GM19328 (cell line): ENCODE results near the gene NHS.

Source experiments
- ATAC-seq: cut with Tn5 transposase; IDR thresholded peaks from one replicate; pipeline ENCODE4 v1.9.1; 2021; ENCODE audit warnings: mild to moderate bottlenecking, moderate library complexity; ENCODE audit not compliant: unreplicated experiment

Gene NHS

DNA sequence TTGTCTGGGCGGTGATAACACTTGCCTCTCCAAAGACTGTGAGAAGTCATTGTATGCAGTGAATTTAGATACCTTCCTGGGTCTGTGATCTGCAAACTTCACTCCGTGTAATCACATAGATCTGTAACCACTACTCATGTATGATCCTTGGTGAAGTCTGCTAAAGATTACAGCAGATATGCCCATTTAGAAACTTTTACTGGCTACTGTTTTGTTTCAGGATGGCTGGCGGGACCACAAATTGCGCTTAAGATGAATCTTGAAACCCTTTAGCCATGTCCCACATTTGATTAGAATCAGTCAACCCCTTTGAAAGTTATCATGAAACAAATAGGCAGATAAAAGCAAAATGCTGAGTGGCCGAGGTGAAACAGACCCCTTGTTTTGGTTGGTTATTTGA lies 235.8 kb downstream of the NHS start:
- no peak for ATAC-seq

DNA sequence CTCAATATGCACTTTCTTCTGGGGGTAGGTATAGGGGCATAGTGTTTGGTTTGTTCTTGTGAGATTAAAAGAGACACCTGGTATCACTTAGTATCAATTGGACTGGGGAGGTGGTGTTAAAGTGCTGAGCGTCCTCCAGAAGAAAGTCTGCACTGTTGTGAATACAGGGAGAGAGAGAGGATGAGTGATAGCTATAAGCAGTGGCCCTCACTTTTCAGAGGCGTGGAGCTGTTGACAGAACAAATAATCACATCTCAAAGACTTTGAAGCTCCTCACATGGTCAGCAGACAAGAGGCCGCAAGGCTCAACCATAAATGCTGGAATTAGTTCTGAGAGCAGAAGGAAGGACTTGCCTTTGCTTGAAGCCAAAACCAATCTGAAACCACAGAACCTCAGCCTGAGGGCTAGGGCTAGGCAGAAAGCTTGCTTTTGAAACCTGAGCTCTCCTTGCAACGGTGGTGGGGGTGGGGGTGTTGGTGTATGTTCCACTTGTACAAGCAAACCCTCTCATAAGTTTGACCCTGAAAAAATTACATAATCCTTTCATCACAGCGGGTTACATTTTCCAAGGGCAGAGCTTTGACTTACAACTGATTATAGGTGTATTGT lies 239.1 kb downstream of the NHS start:
- ATAC-seq: no peak

DNA sequence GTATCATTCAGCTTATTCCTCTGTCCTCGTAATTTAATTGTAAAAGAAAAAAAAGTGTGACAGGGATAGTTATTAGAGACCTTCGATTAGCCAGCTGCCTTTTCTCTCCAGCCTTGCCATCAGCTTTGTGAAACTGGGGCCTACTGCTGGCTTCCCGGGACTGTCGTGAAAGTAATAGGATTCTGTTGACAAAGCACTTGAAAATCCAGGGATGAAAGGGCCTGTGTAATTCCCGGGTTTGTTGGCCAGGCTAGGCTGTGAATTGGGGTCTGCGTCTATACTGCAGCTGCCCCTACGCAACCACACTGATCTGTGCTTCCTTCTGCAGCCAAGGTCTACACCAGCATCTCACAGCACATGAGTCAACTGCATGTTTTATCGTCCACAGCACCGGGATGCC lies 241.9 kb downstream of the NHS start:
- ATAC-seq: no peak

DNA sequence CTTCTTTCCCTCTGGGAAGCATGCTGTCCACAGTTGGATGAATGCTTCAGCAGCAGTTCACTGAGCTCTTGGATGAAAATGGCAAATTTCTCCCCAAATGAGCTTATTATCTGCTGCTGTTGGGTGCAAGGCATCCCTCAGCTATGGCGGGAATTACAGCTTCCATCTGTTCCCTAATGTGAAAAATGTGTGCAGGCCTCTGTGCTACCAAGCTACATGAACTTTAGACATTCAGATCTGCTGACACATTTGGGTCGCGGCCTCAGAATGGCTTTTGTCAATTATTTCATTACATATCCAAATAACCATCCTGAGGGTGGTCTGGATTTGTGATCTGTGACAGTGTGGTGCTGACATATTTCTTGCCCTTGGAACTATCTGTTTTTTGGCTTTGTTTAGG lies 242.8 kb downstream of the NHS start:
- ATAC-seq: no peak

DNA sequence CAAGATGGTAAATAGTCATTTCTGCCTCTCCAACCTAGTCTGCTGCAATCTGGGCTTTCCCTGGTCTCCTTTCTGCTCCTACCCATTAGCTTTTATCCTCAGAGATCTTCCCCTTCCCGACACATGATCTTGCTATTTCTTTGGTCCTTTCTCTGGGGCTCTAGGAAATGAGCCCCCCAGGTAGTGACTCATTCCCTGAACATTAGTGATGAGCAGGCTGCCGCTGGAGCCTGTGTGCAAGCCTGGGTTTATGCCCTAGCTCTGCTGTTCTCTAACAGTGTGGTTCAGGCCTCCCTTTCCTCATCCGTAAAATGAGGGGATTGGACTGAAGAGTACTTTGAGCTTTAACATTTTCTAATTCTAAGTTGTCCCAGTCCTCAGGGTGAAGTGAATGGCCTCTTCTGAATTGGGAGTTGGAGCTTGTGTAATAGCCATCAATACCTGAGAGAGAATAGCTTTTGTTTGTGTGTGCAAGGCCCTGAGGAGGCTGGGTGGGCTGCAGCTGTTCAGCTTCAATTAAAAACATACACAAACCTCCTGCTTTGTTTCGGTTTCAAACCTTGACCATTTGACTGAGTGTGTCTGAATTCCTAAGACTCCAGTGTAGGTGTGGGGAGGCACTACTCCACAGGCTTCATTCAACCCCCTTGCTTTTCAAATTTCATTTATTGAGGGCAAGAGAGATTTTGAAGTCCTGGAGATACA lies 246.7 kb downstream of the NHS start:
- no peak for ATAC-seq

DNA sequence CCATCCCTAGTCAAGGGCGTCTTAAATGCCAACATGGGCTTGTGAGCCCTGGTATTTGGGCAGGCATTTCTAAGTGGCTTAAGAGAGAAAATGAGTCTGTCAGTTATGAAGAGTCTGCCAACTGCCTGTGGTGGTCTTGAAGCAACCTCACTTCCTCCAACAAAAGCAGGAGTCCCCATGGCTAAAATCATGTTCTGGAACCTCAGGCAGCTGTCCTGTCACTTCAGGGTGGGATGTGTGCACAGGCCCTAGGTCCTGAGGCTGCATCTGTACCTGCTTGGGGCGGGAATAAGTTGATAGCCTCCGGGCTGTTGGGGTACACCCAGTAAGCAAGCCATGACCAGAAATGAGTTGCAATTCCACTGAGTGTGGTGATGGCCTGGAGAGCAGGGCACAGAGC lies 247.3 kb downstream of the NHS start:
- no peak for ATAC-seq

DNA sequence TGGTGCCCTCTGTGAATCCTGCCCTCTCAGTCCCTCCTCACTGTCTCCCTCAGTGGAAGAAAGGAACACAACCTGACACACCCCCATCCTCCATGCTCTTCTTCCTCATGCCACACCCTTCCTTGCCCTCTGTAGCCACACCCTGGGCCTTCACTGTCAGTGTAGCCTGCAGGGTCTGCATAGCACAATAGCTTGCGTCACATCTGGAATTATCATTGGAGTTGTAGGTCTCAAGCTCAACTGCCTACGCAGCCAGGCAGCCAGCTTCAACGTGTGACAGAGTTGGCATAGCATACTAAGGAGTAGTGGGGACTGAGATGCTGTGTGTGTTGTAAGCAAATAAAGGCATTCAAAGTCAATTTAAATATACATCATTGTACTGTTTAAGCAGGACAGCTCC lies 248.8 kb downstream of the NHS start:
- no peak for ATAC-seq

DNA sequence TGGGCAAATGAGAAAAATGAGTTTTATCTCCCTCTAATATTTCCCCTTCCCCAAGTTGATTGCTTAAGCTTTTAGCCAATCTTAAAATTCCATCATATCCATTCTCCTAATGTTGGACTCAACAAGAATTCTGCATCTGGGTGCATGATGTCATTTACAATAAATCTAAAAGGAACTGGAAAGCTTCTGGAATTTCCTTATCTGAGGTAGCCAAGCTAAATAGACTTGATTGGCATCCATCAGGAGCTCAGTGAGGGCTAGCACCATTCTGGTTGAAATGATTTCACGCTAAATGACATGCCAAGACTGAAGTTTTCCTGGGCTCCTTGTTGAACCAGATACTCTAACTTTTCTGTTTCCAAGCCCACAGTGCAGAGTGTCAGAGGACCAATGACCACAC lies 252.0 kb downstream of the NHS start:
- ATAC-seq: no peak

DNA sequence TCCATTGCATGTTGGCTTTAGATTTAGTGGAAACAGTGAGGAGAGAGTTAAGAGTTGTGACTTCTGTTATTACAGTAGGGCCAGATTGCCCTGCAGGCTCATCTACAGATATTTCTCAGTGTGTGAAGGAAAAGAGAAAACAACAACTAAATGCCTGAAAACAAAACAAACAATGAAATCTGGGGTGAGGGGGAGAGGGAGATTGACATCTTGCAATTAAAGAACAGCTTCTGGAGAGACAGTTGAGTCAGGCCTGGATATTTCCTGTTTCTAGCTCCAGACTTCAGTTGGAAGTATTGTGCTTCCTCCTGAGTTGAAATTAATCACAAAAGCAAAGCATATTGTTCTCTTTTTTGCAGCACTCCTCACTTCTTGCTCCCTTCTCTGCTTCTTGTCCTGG lies 254.0 kb downstream of the NHS start:
- no peak for ATAC-seq

DNA sequence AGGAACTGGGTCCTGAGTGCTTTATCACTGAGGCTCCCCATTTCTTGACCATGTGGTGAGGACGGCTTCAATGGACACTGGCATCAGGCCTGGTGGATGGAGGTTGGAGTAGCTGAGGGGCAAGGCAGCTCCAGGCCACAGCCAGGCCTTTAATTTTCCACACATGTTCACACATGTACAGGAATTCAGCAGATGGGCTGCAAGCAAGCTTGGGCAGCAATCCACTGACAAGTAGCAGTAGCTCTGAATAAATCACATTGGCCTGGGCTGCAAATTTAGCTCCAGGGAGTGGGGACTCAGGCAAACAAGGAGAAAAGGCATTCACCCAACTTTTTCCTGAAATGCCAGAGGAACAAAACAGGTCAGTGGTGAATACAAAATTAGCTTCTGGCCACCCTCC lies 254.5 kb downstream of the NHS start:
- no peak for ATAC-seq

DNA sequence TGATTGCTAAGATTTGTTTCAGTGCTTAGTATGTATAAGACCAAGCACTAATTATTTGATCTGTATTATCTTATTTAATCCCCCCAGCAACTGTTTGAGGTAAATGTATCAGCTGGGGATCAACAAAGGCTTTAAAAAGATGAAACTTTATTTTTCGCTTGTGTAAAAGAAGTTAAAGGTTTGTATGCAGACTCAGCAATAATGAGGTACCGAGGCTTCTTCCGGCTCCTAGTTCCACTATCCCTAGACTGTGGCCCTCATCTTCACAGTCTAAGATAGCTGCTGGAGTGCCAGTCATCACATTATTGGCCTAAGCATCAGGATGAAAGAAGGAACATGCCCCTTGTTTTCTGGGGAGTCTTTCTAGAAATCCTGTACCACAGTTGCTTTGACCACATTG lies 256.6 kb downstream of the NHS start:
- ATAC-seq: no peak

DNA sequence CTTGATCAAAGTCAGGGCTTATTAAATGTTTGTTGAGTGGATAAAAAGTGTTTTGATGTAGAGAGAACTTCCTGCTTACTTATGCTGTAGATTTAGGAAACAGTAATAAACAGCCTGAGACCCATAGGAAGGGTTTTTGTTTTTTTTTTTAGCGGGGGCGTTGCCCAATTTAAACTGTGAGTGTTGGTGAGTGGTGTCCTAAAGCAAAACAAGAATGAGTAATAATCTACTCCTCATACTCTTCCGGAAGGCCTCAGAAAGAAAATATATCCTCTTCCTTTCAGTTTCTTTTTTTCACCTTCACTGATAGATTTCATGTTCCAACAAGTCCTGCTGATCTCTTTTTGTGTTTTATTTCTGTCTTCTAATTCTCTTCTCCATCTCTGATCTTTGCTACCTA lies 257.9 kb downstream of the NHS start:
- ATAC-seq: no peak

DNA sequence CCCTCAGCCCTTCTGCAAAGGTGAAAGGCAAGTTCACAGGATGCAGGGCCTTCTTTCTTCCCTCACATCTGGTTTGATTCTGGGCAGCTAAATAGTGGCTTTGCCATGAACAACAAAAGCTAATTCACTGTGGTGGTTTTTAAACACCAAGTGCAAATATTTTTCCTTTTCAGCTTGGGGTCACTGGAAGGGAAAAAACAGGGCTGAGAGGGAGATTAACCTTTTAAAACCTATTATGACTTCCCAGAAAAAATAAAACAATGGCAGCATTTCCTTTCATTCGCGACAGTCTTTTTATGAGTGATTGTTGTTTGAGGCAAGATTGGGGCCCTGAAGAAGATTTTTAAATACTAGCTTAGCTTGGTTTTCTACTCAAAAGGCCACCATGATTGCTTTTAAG lies 258.5 kb downstream of the NHS start:
- ATAC-seq: no peak

DNA sequence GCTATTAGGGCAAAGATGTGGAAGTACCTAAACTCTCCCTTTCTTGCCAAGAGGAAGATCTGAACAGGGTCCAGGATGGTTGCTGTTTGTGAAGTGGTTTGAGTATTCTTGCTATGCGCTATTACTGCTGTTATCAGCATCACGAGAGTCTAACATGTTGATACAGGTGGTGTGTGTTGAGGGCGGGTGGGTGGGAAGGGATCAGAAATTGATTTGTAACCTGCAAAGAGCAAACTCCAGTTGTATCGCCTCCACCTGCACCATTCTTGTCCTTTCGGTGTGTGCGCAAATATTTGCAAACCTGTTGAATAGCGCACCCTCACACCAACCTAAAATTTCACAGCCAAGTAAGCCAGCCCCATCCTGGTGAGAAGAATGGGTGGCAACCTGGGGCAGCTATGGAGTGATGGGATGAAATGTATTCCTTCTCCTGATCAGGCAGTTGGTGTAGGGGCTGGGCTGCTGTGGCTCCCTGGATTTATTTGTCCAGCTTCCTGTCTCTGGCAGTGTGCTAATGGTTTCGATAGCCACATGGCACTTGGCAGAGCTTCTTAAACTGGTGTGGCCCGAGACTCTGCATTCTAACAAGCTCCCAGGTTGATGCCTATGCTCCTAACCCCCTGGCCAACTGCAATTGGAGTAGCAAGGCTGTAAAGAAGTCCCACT lies 259.7 kb downstream of the NHS start:
- ATAC-seq: no peak

DNA sequence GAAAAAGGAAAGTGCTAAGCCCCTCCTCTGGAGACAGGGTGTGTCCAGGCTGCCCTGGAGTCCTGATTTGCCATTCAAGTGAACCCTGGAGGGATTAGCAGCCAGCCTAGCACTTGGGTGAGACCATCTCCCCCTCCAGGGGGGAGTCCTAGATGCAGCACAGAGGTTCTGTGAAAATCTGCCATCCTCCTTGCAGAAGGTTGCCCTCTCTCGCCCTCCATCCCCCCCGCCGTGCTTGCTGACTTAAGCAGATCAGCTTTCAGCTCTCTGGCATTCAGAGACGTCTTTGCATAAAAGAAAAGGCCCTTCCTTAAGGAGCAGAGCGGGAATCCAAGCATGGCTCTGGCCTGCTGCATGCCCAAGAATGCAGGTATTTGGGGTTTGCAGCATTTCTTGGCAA lies 260.2 kb downstream of the NHS start:
- ATAC-seq: no peak

DNA sequence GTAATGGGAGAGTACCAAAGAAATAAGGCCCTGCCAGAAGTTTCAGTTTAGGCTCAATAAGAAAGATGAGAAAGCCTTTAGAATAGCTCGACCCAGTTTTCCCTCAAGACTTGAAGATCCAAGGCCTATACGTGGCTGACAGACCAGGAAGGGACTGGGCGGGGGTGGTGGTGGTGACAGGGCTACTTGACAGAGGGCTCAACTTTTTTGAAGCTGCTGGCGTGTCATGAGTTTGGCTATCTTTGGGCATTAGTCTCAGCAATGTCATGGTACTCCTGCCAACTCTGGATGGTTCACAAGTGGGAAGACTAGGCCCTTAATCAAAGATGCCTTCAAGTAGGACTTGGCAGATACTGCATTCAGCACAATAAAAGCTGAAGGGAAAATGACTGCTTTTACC lies 262.2 kb downstream of the NHS start:
- ATAC-seq: no peak

DNA sequence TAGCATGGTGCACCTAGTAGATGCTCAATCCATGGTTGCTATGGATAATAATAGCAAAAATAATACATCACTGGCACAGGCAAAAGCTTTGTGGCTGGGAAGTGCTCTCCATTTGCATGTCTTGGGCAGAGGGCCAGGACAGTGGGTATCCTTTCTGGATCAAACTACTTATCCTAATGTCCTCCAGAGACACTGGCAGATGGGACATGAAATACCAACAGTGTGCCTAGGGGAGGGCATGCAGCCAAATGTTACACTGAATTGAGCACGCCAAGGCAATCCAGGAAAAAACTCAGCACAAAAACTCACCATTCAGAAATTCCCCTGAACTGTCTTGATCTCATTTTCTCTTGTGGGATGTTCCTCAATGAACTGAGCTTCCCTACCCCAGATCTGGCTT lies 263.7 kb downstream of the NHS start:
- no peak for ATAC-seq

DNA sequence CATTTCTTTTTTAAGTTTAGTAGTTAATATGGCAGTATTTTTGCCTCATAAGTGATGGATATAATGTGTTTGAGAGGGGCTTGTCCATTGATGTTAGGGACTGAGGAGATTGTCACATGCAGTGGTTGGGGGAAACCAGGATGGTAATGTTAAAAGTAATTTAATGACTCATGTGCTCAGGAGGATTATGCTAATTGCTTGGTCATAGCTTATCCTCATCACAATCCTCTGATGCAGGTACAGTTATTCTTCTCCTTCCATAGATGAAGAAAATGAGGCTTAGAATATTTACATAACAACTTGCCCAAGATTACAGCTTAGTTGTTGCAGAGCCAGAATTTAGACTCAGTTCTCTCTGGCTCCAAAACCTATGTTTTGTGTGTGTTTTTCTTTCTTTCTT lies 267.9 kb downstream of the NHS start:
- ATAC-seq: no peak

DNA sequence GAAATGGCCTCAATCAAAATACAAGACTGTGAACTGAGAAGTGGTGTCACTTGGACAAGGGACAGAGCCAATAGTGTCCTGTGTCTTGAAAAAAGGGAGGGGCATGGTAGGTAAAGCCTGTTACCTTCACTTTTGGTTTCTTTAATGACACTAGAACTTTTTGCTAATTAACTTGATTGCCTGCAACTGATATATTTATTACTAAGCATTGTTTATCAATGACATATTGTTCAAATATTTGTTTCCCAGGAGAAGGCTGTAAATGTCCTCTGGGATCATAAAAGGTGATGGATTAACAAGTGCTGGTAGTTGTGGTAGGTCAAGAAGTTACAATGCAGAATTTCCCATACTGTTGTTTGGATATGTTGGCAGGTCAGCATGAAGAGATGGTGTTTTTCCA lies 268.5 kb downstream of the NHS start:
- ATAC-seq: no peak

DNA sequence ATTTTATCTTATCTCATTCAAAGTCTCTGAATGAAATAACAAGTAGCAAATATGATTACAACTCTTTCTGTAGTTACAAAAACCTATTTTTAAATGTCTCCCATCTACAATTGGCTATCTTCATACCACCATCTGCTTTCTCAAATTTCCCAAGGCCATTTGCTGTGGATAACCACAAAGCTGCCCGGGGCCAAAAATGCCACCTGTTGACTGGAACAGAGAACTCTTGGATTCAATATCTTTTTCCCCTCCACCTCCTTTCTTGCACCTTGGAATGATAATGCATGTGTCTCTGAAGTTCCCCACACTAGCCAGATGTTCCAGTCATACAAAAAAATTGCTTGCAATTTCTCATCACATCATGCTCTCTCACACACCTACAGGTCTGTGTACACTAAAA lies 269.0 kb downstream of the NHS start:
- no peak for ATAC-seq

DNA sequence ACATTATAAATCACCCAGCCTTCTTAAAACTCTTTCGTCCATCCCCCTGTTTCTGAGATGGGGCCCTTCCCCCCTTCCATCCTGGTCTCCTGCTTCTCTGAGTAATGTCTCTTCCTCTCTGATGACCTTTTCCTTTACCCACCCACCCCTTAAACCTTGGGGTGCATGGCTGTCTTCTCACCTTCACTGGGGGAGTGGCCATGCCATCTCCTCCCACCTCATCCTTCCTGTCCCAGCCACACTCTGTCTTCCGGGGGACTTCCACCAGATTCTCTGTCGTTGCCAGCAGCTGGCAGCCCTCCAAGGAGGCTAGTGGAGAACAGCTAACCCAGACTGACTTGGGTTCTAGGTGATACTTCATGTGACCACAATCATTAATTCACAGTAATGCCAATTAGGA lies 279.1 kb downstream of the NHS start:
- no peak for ATAC-seq

DNA sequence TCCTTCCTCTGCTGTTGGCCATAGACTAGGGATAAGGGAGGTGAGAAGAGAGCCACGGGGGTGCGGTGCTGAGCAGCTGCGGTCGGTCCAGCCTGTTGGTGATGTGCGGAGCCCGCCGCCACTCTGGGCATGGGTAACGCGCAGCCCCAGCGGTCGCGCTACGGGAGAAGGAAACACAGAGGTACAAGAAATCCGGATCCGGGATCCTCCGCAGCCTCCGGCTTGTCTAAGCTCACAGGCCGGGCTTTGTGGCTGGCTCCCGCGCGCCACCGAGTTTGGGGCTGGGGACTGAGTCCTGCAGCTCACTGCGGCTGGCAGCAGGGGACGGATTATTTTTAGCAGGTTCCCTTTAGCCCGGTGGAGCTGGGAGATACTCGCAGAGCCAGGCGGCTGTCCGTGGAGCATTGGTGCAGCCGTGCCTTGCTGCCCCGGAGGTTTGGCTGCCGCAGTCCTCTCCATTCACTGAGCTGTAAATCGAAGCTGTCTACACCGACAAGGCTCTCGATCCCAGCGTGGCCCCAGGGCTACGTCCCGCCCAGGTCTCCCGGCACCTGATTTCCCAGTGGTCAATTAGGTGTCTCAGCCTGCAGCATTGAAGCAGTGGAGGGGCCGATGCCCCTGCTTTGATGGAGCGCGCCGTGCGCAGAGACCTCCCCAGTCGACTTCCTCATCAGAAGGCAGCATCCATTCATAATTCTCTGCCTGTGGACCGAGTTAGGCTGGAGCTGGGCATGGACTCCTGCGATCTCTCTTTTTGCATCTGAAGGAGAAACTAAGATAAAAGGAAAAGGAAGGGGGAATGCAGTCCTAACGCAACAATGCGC lies 280.4 kb downstream of the NHS start:
- no peak for ATAC-seq
